Astrocyte of the cerebellum (primary cell): ENCODE data around the gene PRKG1.

Experiments
- DNase-seq: peaks from one replicate; pipeline ENCODE4 v3.0.0-alpha.2; 2011; ENCODE audit warnings: low read depth
- H3K4me3 ChIP-seq: 2 replicates; pipeline ENCODE4 v1.5.1; 2011; ENCODE audit warnings: mild to moderate bottlenecking, low read depth, low read length, moderate library complexity
- CTCF ChIP-seq: IDR thresholded peaks from 2 replicates; pipeline ENCODE4 v1.5.1; 2012; ENCODE audit warnings: low read length, low read depth, moderate library complexity, mild to moderate bottlenecking; ENCODE audit errors: missing control alignments
- in situ Hi-C: cut with HindIII; loops from 2 replicates; pipeline ENCODE4 v1.10.0; 2017; ENCODE audit warnings: low sequenced_read_pairs

Gene PRKG1

GRCh38 chr10:51137756-51138529 is 63.7 kb downstream of the PRKG1 start:
- H3K4me3 ChIP-seq = no peak overlapping the region
- peak; percentile 9 for DNase-seq
- in situ Hi-C loops = no loop called here
- TF ChIP-seq CTCF = no peak

- no peak for DNase-seq
- in situ Hi-C loops = no loop called here
- no peak overlapping the region for H3K4me3 ChIP-seq
- TF ChIP-seq CTCF = no peak
These were observed 64.9 kb downstream of the PRKG1 start for GRCh38 chr10:51139176-51139575.

- no peak for DNase-seq
- in situ Hi-C loops = no loop called here
- H3K4me3 ChIP-seq = no peak overlapping the region
- no peak for TF ChIP-seq CTCF
These were observed 66.7 kb downstream of the PRKG1 start for GRCh38 chr10:51141010-51141409.

GRCh38 chr10:51144161-51144781 is 70.0 kb downstream of the PRKG1 start:
- TF ChIP-seq CTCF = no peak
- H3K4me3 ChIP-seq = no peak overlapping the region
- no peak for DNase-seq
- in situ Hi-C loops = no loop called here

GRCh38 chr10:51145375-51145774 is 71.1 kb downstream of the PRKG1 start:
- TF ChIP-seq CTCF = no peak

GRCh38 chr10:51147644-51148399 is 73.5 kb downstream of the PRKG1 start:
- no peak for DNase-seq
- H3K4me3 ChIP-seq = no peak overlapping the region
- TF ChIP-seq CTCF = no peak
- in situ Hi-C loops = loop anchor here (5.0 kb wide), 1 partner anchor 76 kb away; the partner anchor contains the start of gene PRKG1

More at GRCh38 chr10:51145375-51145774, 71.1 kb downstream of the PRKG1 start:
- no peak overlapping the region for H3K4me3 ChIP-seq
- in situ Hi-C loops = loop anchor here (5.0 kb wide), 1 partner anchor 73 kb away; the partner anchor contains the start of gene PRKG1
- no peak for DNase-seq
